ENCODE results near the gene MAP3K20. TPM values are rescaled to one million over a fixed set of nuclear protein-coding genes. Genes with fewer than 3 reads are reported as not detected.

MAP3K20 gene
- total RNA-seq, 1 experiment from 2014 or later = 40.0 TPM

GRCh38 chr2:173251225-173251624 is 175.6 kb downstream of the MAP3K20 start:
- ChIA-PET POLR2A (ENCODE audit: low non-redundant PET) (no interaction called here), CTCF (no interaction called here)
- Histone ChIP-seq H3K9me3 (ENCODE audit: low read depth, low read length, poor library complexity, severe bottlenecking) (no peaks in the 10 kb centered on the region), H3K27me3 (replicated peaks; ENCODE audit: insufficient read depth, low read depth, low read length, poor library complexity) (no peaks in the 10 kb centered on the region), H3K4me1 (ENCODE audit: insufficient read depth, low read length, poor library complexity, severe bottlenecking) (peaks cover 18% of the 10 kb centered on the region), H3K36me3 (ENCODE audit: insufficient read depth, low read length, poor library complexity, severe bottlenecking) (no peaks in the 10 kb centered on the region), H3K27ac (ENCODE audit: low read depth, low read length, poor library complexity, severe bottlenecking) (no peak overlapping the region), H3K4me3 (ENCODE audit: low read depth, low read length, poor library complexity, severe bottlenecking) (no peak overlapping the region)
- no peak for TF ChIP-seq EZH2 (IDR thresholded peaks at IDR 0.05; ENCODE audit: borderline replicate concordance, low read depth, low read length, poor library complexity, severe bottlenecking)
- TF ChIP-seq CTCF (conservative IDR thresholded peaks at IDR 0.05; ENCODE audit: low read depth, low read length) = no peak
- BruUV-seq (replicated peaks) = no TSS peak
- no peak for DNase-seq (ENCODE audit: low spot score)
- intact Hi-C loops (cut with micrococcal nuclease; ENCODE audit: unreplicated experiment) = no loop called here

GRCh38 chr2:173252581-173252980 is 176.9 kb downstream of the MAP3K20 start:
- Histone ChIP-seq H3K36me3 (ENCODE audit: insufficient read depth, low read length, poor library complexity, severe bottlenecking) (no peaks in the 10 kb centered on the region), H3K4me3 (ENCODE audit: low read depth, low read length, poor library complexity, severe bottlenecking) (no peak overlapping the region), H3K27me3 (replicated peaks; ENCODE audit: insufficient read depth, low read depth, low read length, poor library complexity) (no peaks in the 10 kb centered on the region), H3K9me3 (ENCODE audit: low read depth, low read length, poor library complexity, severe bottlenecking) (no peaks in the 10 kb centered on the region), H3K4me1 (ENCODE audit: insufficient read depth, low read length, poor library complexity, severe bottlenecking) (peaks cover 18% of the 10 kb centered on the region), H3K27ac (ENCODE audit: low read depth, low read length, poor library complexity, severe bottlenecking) (no peak overlapping the region)
- BruUV-seq (replicated peaks) = no TSS peak
- CTCF ChIA-PET = no interaction called here
- POLR2A ChIA-PET (ENCODE audit: low non-redundant PET) = no interaction called here
- TF ChIP-seq CTCF (conservative IDR thresholded peaks at IDR 0.05; ENCODE audit: low read depth, low read length) = no peak
- intact Hi-C loops (cut with micrococcal nuclease; ENCODE audit: unreplicated experiment) = no loop called here
- DNase-seq (ENCODE audit: low spot score) = no peak

- H3K9me3 ChIP-seq (ENCODE audit: low read depth, low read length, poor library complexity, severe bottlenecking) = no peaks in the 10 kb centered on the region
- ChIA-PET CTCF (no interaction called here), POLR2A (ENCODE audit: low non-redundant PET) (no interaction called here)
- H3K27me3 ChIP-seq (replicated peaks; ENCODE audit: insufficient read depth, low read depth, low read length, poor library complexity) = no peaks in the 10 kb centered on the region
- no TSS peak for BruUV-seq (replicated peaks)
- no peak for TF ChIP-seq CTCF (conservative IDR thresholded peaks at IDR 0.05; ENCODE audit: low read depth, low read length)
- TF ChIP-seq EZH2 (IDR thresholded peaks at IDR 0.05; ENCODE audit: borderline replicate concordance, low read depth, low read length, poor library complexity, severe bottlenecking) = no peak
- H3K4me1 ChIP-seq (ENCODE audit: insufficient read depth, low read length, poor library complexity, severe bottlenecking) = peaks cover 15% of the 10 kb centered on the region
- intact Hi-C loops (cut with micrococcal nuclease; ENCODE audit: unreplicated experiment) = no loop called here
- DNase-seq (ENCODE audit: low spot score) = no peak
- H3K4me3 ChIP-seq (ENCODE audit: low read depth, low read length, poor library complexity, severe bottlenecking) = no peak overlapping the region
- H3K27ac ChIP-seq (ENCODE audit: low read depth, low read length, poor library complexity, severe bottlenecking) = no peak overlapping the region
- H3K36me3 ChIP-seq (ENCODE audit: insufficient read depth, low read length, poor library complexity, severe bottlenecking) = peaks cover 5% of the 10 kb centered on the region
These were observed 179.0 kb downstream of the MAP3K20 start for GRCh38 chr2:173254659-173255058.

All from A673 (cell line).